ENCODE results near the gene EXOC7.
"Not testable (repeated sequence)": the region's sequence is repeated elsewhere in the genome, so short reads cannot be mapped to it uniquely, and the experiment has no call there.

EXOC7 gene

GRCh38 chr17:76079956-76080767 is 23.4 kb downstream of the EXOC7 start:
- peaks cover 44% of the 10 kb centered on the region for H3K27me3 Mint-ChIP-seq
- H3K36me3 Mint-ChIP-seq (ENCODE audit: low read depth), result peaks cover 31% of the 10 kb centered on the region
- no peak overlapping the region for H3K4me3 Mint-ChIP-seq
- H3K9me3 Mint-ChIP-seq, result no peaks in the 10 kb centered on the region
- H3K4me1 Mint-ChIP-seq (ENCODE audit: low read depth), result peaks cover 43% of the 10 kb centered on the region
- no peak overlapping the region for H3K27ac Mint-ChIP-seq
- DNase-seq, result peak; percentile 57

GRCh38 chr17:76079535-76079955 is 24.0 kb downstream of the EXOC7 start:
- peaks cover 47% of the 10 kb centered on the region for H3K4me1 Mint-ChIP-seq (ENCODE audit: low read depth)
- H3K27ac Mint-ChIP-seq, result no peak overlapping the region
- H3K9me3 Mint-ChIP-seq, result no peaks in the 10 kb centered on the region
- no peak overlapping the region for H3K4me3 Mint-ChIP-seq
- peaks cover 50% of the 10 kb centered on the region for H3K27me3 Mint-ChIP-seq
- H3K36me3 Mint-ChIP-seq (ENCODE audit: low read depth), result peaks cover 28% of the 10 kb centered on the region
- DNase-seq, result no peak

GRCh38 chr17:76078860-76079534 is 24.6 kb downstream of the EXOC7 start, which contains the start of gene ZACN:
TSS of gene ZACN (plus strand) at chr17:76079182. CDS start at chr17:76079265, 83 bp downstream.
- Mint-ChIP-seq H3K4me3 (no peak within 1 kb of the TSS), H3K27ac (no peak within 1 kb of the TSS), H3K36me3 (ENCODE audit: low read depth) (peaks cover 22% of the 10 kb centered on the region), H3K4me1 (ENCODE audit: low read depth) (peaks cover 48% of the 10 kb centered on the region), H3K27me3 (peaks cover 53% of the 10 kb centered on the region), H3K9me3 (no peaks in the 10 kb centered on the region)
- no peak for DNase-seq

GRCh38 chr17:76078370-76078769 is 25.2 kb downstream of the EXOC7 start:
- not testable (repeated sequence) for H3K4me3 Mint-ChIP-seq, H3K9me3 Mint-ChIP-seq, DNase-seq, H3K27ac Mint-ChIP-seq
- peaks cover 59% of the 10 kb centered on the region for H3K27me3 Mint-ChIP-seq
- H3K4me1 Mint-ChIP-seq (ENCODE audit: low read depth), result peaks cover 48% of the 10 kb centered on the region
- peaks cover 16% of the 10 kb centered on the region for H3K36me3 Mint-ChIP-seq (ENCODE audit: low read depth)

GRCh38 chr17:76077584-76078110 is 25.9 kb downstream of the EXOC7 start:
- H3K9me3 Mint-ChIP-seq, result no peaks in the 10 kb centered on the region
- H3K36me3 Mint-ChIP-seq (ENCODE audit: low read depth), result peaks cover 15% of the 10 kb centered on the region
- no peak overlapping the region for H3K4me3 Mint-ChIP-seq
- peaks cover 52% of the 10 kb centered on the region for H3K4me1 Mint-ChIP-seq (ENCODE audit: low read depth)
- H3K27me3 Mint-ChIP-seq, result peaks cover 59% of the 10 kb centered on the region
- no peak for DNase-seq
- H3K27ac Mint-ChIP-seq, result no peak overlapping the region

GRCh38 chr17:76076765-76077583 is 26.6 kb downstream of the EXOC7 start:
- H3K27me3 Mint-ChIP-seq, result peaks cover 59% of the 10 kb centered on the region
- peak overlapping the region; percentile 63 for H3K4me3 Mint-ChIP-seq
- H3K4me1 Mint-ChIP-seq (ENCODE audit: low read depth), result peaks cover 54% of the 10 kb centered on the region
- peaks cover 15% of the 10 kb centered on the region for H3K36me3 Mint-ChIP-seq (ENCODE audit: low read depth)
- peak overlapping the region; percentile 82 for H3K27ac Mint-ChIP-seq
- H3K9me3 Mint-ChIP-seq, result no peaks in the 10 kb centered on the region
- DNase-seq, result peak; percentile 59

- peaks cover 58% of the 10 kb centered on the region for H3K4me1 Mint-ChIP-seq (ENCODE audit: low read depth)
- peak overlapping the region; percentile 63 for H3K4me3 Mint-ChIP-seq
- H3K9me3 Mint-ChIP-seq, result no peaks in the 10 kb centered on the region
- peaks cover 18% of the 10 kb centered on the region for H3K36me3 Mint-ChIP-seq (ENCODE audit: low read depth)
- peak overlapping the region; percentile 82 for H3K27ac Mint-ChIP-seq
- H3K27me3 Mint-ChIP-seq, result peaks cover 59% of the 10 kb centered on the region
- peak; percentile 51 for DNase-seq
Observed at GRCh38 chr17:76076146-76076764, 27.3 kb downstream of the EXOC7 start.

GRCh38 chr17:76075364-76076145 is 28.0 kb downstream of the EXOC7 start:
- peaks cover 22% of the 10 kb centered on the region for H3K36me3 Mint-ChIP-seq (ENCODE audit: low read depth)
- H3K4me1 Mint-ChIP-seq (ENCODE audit: low read depth), result peaks cover 63% of the 10 kb centered on the region
- H3K9me3 Mint-ChIP-seq, result no peaks in the 10 kb centered on the region
- H3K27ac Mint-ChIP-seq, result peak overlapping the region; percentile 41
- H3K27me3 Mint-ChIP-seq, result peaks cover 59% of the 10 kb centered on the region
- peak overlapping the region; percentile 63 for H3K4me3 Mint-ChIP-seq
- DNase-seq, result peak; percentile 51

- no peaks in the 10 kb centered on the region for H3K9me3 Mint-ChIP-seq
Observed at GRCh38 chr17:76074390-76075363, 28.9 kb downstream of the EXOC7 start, which contains the start of gene GALR2. TSS of gene GALR2 (plus strand) at chr17:76074781. CDS start at chr17:76074884, 103 bp downstream.

GRCh38 chr17:76072148-76072858 is 31.3 kb downstream of the EXOC7 start, which contains the start of gene SRP68:
TSS of gene SRP68 (minus strand) at chr17:76072517. CDS start at chr17:76072491, 26 bp downstream.
- Mint-ChIP-seq H3K36me3 (ENCODE audit: low read depth) (peaks cover 48% of the 10 kb centered on the region), H3K4me3 (peak within 1 kb of the TSS; percentile 98), H3K9me3 (no peaks in the 10 kb centered on the region), H3K27me3 (peaks cover 37% of the 10 kb centered on the region), H3K4me1 (ENCODE audit: low read depth) (peaks cover 57% of the 10 kb centered on the region), H3K27ac (peak within 1 kb of the TSS; percentile 100)
- DNase-seq, result peak; percentile 90

More at GRCh38 chr17:76074390-76075363, 28.9 kb downstream of the EXOC7 start, which contains the start of gene GALR2:
- peak within 1 kb of the TSS; percentile 63 for H3K4me3 Mint-ChIP-seq
- H3K4me1 Mint-ChIP-seq (ENCODE audit: low read depth), result peaks cover 65% of the 10 kb centered on the region
- H3K36me3 Mint-ChIP-seq (ENCODE audit: low read depth), result peaks cover 31% of the 10 kb centered on the region
- H3K27me3 Mint-ChIP-seq, result peaks cover 59% of the 10 kb centered on the region
- no peak for DNase-seq
- H3K27ac Mint-ChIP-seq, result peak within 1 kb of the TSS; percentile 41

GRCh38 chr17:76071531-76072147 is 31.9 kb downstream of the EXOC7 start:
- H3K4me1 Mint-ChIP-seq (ENCODE audit: low read depth), result peaks cover 53% of the 10 kb centered on the region
- peaks cover 54% of the 10 kb centered on the region for H3K36me3 Mint-ChIP-seq (ENCODE audit: low read depth)
- H3K27me3 Mint-ChIP-seq, result peaks cover 30% of the 10 kb centered on the region
- peak overlapping the region; percentile 98 for H3K4me3 Mint-ChIP-seq
- H3K9me3 Mint-ChIP-seq, result no peaks in the 10 kb centered on the region
- peak; percentile 74 for DNase-seq
- peak overlapping the region; percentile 100 for H3K27ac Mint-ChIP-seq
